HCT116 (cell line): ENCODE data around the gene KDM6B. TPM values are rescaled to one million over a fixed set of nuclear protein-coding genes. Genes with fewer than 3 reads are reported as not detected.
A peak's percentile ranks its signal among the peaks of the same experiment; 100 is the strongest.

Source experiments
- ATAC-seq: fragments of 200-7000 bp; cut with Tn5 transposase; 2 replicates; pipeline ENCODE4 v1.9.1; 2020; ENCODE audit warnings: mild to moderate bottlenecking, moderate library complexity
- Bru-seq: library from RNA; stranded (reverse); fragments of 400-500 nt; gene quantifications from one replicate; lab custom pipeline; 2021; lab: Mats Ljungman, UMichigan
- BruChase-seq, 2 experiments: library from RNA; stranded (reverse); fragments of 400-500 nt; gene quantifications; one replicate each; lab custom pipeline; 2021; lab: Mats Ljungman, UMichigan
- BruUV-seq: library from RNA; stranded (reverse); fragments of 400-500 nt; replicated peaks from 2 replicates; lab custom pipeline; 2021; lab: Mats Ljungman, UMichigan
- CTCF ChIA-PET: fragments of 300-600 bp; sonication (Branson Sonifier 250); formaldehyde crosslinking; loops from one replicate; lab custom pipeline; 2021; ENCODE audit warnings: antibody characterized with exemption; lab: Charles Lee
- POLR2A ChIA-PET: fragments of 300-600, 350-600 bp; sonication (Branson Sonifier 250); formaldehyde crosslinking; loops from one replicate; lab custom pipeline; 2021; ENCODE audit warnings: antibody characterized with exemption; lab: Charles Lee
- RAD21 ChIA-PET, 2 experiments: fragments of 300-600 bp; sonication (Branson Sonifier 250); formaldehyde crosslinking; loops; one replicate each; lab custom pipeline; 2023; ENCODE audit warnings: low total read pairs in 2 of 2; ENCODE audit not compliant: uncharacterized antibody in 2 of 2, unreplicated experiment in 2 of 2, low non-redundant PET in 1 of 2; lab: Charles Lee
- DNase-seq: peaks from one replicate; pipeline ENCODE4 v3.0.0-alpha.2; 2010; ENCODE audit warnings: low read depth, low spot score
- H2AFZ ChIP-seq: fragments of 200-600 bp; shearing (Covaris generic), sonication (generic); 2 replicates; pipeline ENCODE4 v1.6.1; 2017; ENCODE audit warnings: low read depth, mixed run types, mixed read lengths, antibody characterized with exemption, low read length; ENCODE audit not compliant: poor library complexity, severe bottlenecking
- H3K27ac ChIP-seq: 2 replicates; pipeline ENCODE4 v1.5.1; 2012; ENCODE audit warnings: low read depth, low read length
- H3K27me3 ChIP-seq: fragments of 200-600 bp; sonication (generic); 2 replicates; pipeline ENCODE4 v1.6.1; 2016; ENCODE audit warnings: mixed run types, low read length, mixed read lengths; ENCODE audit not compliant: insufficient read depth
- H3K36me3 ChIP-seq, 2 experiments: fragments of 200-500 bp in 1 of 2; fragments of 200-600 bp in 1 of 2; sonication (Bioruptor generic) in 1 of 2; sonication (generic) in 1 of 2; 2 replicates each; pipeline versions ENCODE4 v1.5.1 to v1.6.1; 2014 to 2016; ENCODE audit warnings: low read length in 2 of 2, inconsistent platforms in 1 of 2, mixed read lengths in 1 of 2, mixed run types in 1 of 2; ENCODE audit not compliant: insufficient read depth in 2 of 2, control insufficient read depth in 1 of 2
- H3K4me1 ChIP-seq, 2 experiments: fragments of 200-600 bp in 1 of 2; sonication (generic) in 1 of 2; 2 replicates each; pipeline versions ENCODE4 v1.5.1 to v1.6.1; 2012 to 2017; ENCODE audit warnings: low read length in 2 of 2, inconsistent platforms in 1 of 2, mild to moderate bottlenecking in 1 of 2, mixed read lengths in 1 of 2, mixed run types in 1 of 2, moderate library complexity in 1 of 2; ENCODE audit not compliant: insufficient read depth in 2 of 2, control insufficient read depth in 1 of 2
- H3K4me2 ChIP-seq: fragments of 200-600 bp; sonication (generic); 2 replicates; pipeline ENCODE4 v1.6.1; 2017; ENCODE audit warnings: mixed run types, low read length, mixed read lengths
- H3K4me3 ChIP-seq, 2 experiments: fragments of 200-600 bp in 1 of 2; sonication (generic) in 1 of 2; replicated peaks in 1 of 2; 2 replicates each; pipeline ENCODE4 v1.5.1; 2011 to 2016; ENCODE audit warnings: low read length in 2 of 2, control low read depth in 1 of 2, low read depth in 1 of 2, mild to moderate bottlenecking in 1 of 2, mixed read lengths in 1 of 2, mixed run types in 1 of 2
- H3K79me2 ChIP-seq: fragments of 200-600 bp; sonication (generic); 2 replicates; pipeline ENCODE4 v1.6.1; 2017; ENCODE audit warnings: mild to moderate bottlenecking, mixed run types, low read length, moderate library complexity, mixed read lengths; ENCODE audit not compliant: insufficient read depth
- H3K9ac ChIP-seq: fragments of 200-600 bp; sonication (generic); 2 replicates; pipeline ENCODE4 v1.6.1; 2016; ENCODE audit warnings: low read length, mixed read lengths
- H3K9me2 ChIP-seq: fragments of 200-600 bp; sonication (generic), shearing (Covaris generic); 2 replicates; pipeline ENCODE4 v1.6.1; 2017; ENCODE audit warnings: mixed run types, mild to moderate bottlenecking, moderate library complexity; ENCODE audit not compliant: insufficient read depth
- H3K9me3 ChIP-seq, 2 experiments: fragments of 200-500 bp in 1 of 2; fragments of 200-600 bp in 1 of 2; sonication (Bioruptor generic) in 1 of 2; sonication (generic) in 1 of 2; 2 replicates each; pipeline ENCODE4 v1.6.1; 2014 to 2017; ENCODE audit warnings: low read length in 2 of 2, mixed read lengths in 2 of 2, inconsistent platforms in 1 of 2, low read depth in 1 of 2, mild to moderate bottlenecking in 1 of 2, mixed run types in 1 of 2, moderate library complexity in 1 of 2; ENCODE audit not compliant: control insufficient read depth in 1 of 2, insufficient read depth in 1 of 2
- H4K20me1 ChIP-seq: fragments of 200-600 bp; sonication (generic), shearing (Covaris generic); 2 replicates; pipeline ENCODE4 v1.6.1; 2017; ENCODE audit warnings: mixed run types, mild to moderate bottlenecking, moderate library complexity; ENCODE audit not compliant: insufficient read depth
- ATF3 ChIP-seq: IDR thresholded peaks from 2 replicates; pipeline ENCODE4 v1.6.1; 2012
- CBX3 ChIP-seq: IDR thresholded peaks from 2 replicates; pipeline ENCODE4 v1.6.1; 2012; ENCODE audit warnings: low read depth
- CEBPB ChIP-seq: IDR thresholded peaks from 2 replicates; pipeline ENCODE4 v1.6.1; 2012; ENCODE audit warnings: low read depth
- EGR1 ChIP-seq: IDR thresholded peaks from 2 replicates; pipeline ENCODE4 v1.6.1; 2012; ENCODE audit warnings: low read depth
- ELF1 ChIP-seq: IDR thresholded peaks from 2 replicates; pipeline ENCODE4 v1.6.1; 2012; ENCODE audit warnings: low read depth, borderline replicate concordance
- EZH2phosphoT487 ChIP-seq: fragments of 200-600 bp; IDR thresholded peaks from 2 replicates; pipeline ENCODE4 v1.6.1; 2018; ENCODE audit warnings: antibody characterized with exemption, borderline replicate concordance
- FOSL1 ChIP-seq: IDR thresholded peaks from 2 replicates; pipeline ENCODE4 v1.6.1; 2012; ENCODE audit warnings: low read depth
- POLR2A ChIP-seq: IDR thresholded peaks from 2 replicates; pipeline ENCODE4 v1.7.0; 2011; ENCODE audit warnings: borderline replicate concordance; ENCODE audit not compliant: insufficient read depth, insufficient read length; ENCODE audit errors: extremely low read depth
- POLR2AphosphoS5 ChIP-seq: IDR thresholded peaks from 2 replicates; pipeline ENCODE4 v1.6.1; 2011; ENCODE audit warnings: mild to moderate bottlenecking, low read depth, low read length, moderate library complexity
- RAD21 ChIP-seq: IDR thresholded peaks from 2 replicates; pipeline ENCODE4 v1.6.1; 2012; ENCODE audit warnings: low read depth, mild to moderate bottlenecking
- REST ChIP-seq: IDR thresholded peaks from 2 replicates; pipeline ENCODE4 v1.6.1; 2012; ENCODE audit warnings: low read depth
- SP1 ChIP-seq: IDR thresholded peaks from 2 replicates; pipeline ENCODE4 v1.6.1; 2012; ENCODE audit warnings: low read depth
- SRF ChIP-seq: IDR thresholded peaks from 2 replicates; pipeline ENCODE4 v1.6.1; 2012; ENCODE audit warnings: low read depth
- TCF7L2 ChIP-seq: IDR thresholded peaks from 2 replicates; pipeline ENCODE4 v1.7.0; 2011; ENCODE audit warnings: borderline replicate concordance, inconsistent platforms; ENCODE audit not compliant: insufficient read depth, insufficient read length; ENCODE audit errors: extremely low read depth
- YY1 ChIP-seq: IDR thresholded peaks from 2 replicates; pipeline ENCODE4 v1.6.1; 2011; ENCODE audit warnings: low read length, low read depth, moderate library complexity, mild to moderate bottlenecking; ENCODE audit not compliant: insufficient replicate concordance; ENCODE audit errors: extremely low read depth
- ZFX ChIP-seq: fragments of 450-650 bp; IDR thresholded peaks from 2 replicates; pipeline ENCODE4 v1.6.1; 2017
- ZNF274 ChIP-seq: fragments of 200-500 bp; sonication (Bioruptor generic); IDR thresholded peaks from 2 replicates; pipeline ENCODE4 v1.6.1; 2014; ENCODE audit warnings: mild to moderate bottlenecking, low read depth, low read length, inconsistent platforms
- intact Hi-C: fragments of 100-400 bp; cut with micrococcal nuclease; formaldehyde crosslinking; loops from 2 replicates; pipeline ENCODE4 v1.10.0; 2022
- long read RNA-seq: library from polyadenylated mRNA; unstranded; transcript quantifications from one replicate; pipeline ENCODE4 v2.0.0, GENCODE V29; 2021; ENCODE audit not compliant: unreplicated experiment
- polyA plus RNA-seq: library from polyadenylated mRNA; unstranded; fragments of >200 nt; gene quantifications from 2 replicates; pipeline ENCODE4 v1.2.1, GENCODE V29; 2012; ENCODE audit warnings: missing spikeins
- total RNA-seq: library from RNA; stranded (reverse); gene quantifications from one replicate; pipeline ENCODE4 v1.2.1, GENCODE V29; 2021; ENCODE audit not compliant: unreplicated experiment

The KDM6B gene
- total RNA-seq = 42.1 TPM
- 21.0 and 26.5 TPM in 2 replicates for polyA plus RNA-seq
- percentile 83 among the genes with signal in this experiment for Bru-seq, nascent RNA
- BruChase-seq, experiment 1, labeled RNA remaining after a 6-hour chase = percentile 91 among the genes with signal in this experiment
- BruChase-seq, experiment 2, labeled RNA remaining after a 2-hour chase = percentile 94 among the genes with signal in this experiment
- long read RNA-seq, partial matches to known transcripts = 13 of 16 reads
- long read RNA-seq, other reads (novel, unspliced or antisense) = 3 of 16 reads

- Histone ChIP-seq H3K4me1 (peaks cover 20 to 52% of the 10 kb centered on the region in 2 experiments), H3K9ac (peak within 1 kb of the TSS; percentile 97), H4K20me1 (no peaks in the 10 kb centered on the region), H3K4me2 (peak within 1 kb of the TSS; percentile 99)
- POLR2A ChIA-PET = interaction anchor here (1.0 to 3.1 kb wide), 5 partner anchors 9 to 23 kb away, joined by 3 to 20 read pairs (median 7); partner anchors contain the start of gene NAA38
- intact Hi-C loops = loop anchor here (2.0 kb wide), 2 partner anchors 23 to 53 kb away; partner anchors contain the start of gene NAA38
- TF ChIP-seq TCF7L2 = no peak
- no peak for TF ChIP-seq REST
- no peak for TF ChIP-seq FOSL1
- TF ChIP-seq ZNF274 = no peak
- no peak for TF ChIP-seq CBX3
- no peak for TF ChIP-seq POLR2A
- TF ChIP-seq YY1 = no peak
- no peak for TF ChIP-seq EGR1
- no peak for TF ChIP-seq ELF1
- no peak; the same call in 1 of the 2 replicates for TF ChIP-seq POLR2AphosphoS5
- TF ChIP-seq SP1 = no peak
- no peak for TF ChIP-seq SRF
- TF ChIP-seq ZFX = no peak
- no peak for TF ChIP-seq EZH2phosphoT487
- TF ChIP-seq RAD21 = no peak
- no peak for TF ChIP-seq CEBPB
- no peak for TF ChIP-seq ATF3
- TF ChIP-seq, all 23 proteins: peak for 0
- Histone ChIP-seq H3K4me3 (peak within 1 kb of the TSS; percentile 74 to 82), H3K79me2 (peaks cover 8% of the 10 kb centered on the region; the same call in 1 of the 2 replicates), H3K9me2 (no peaks in the 10 kb centered on the region), H3K9me3 (no peaks in the 10 kb centered on the region), H3K27ac (peak within 1 kb of the TSS; percentile 98), H2AFZ (peak within 1 kb of the TSS; percentile 65), H3K36me3 (no peaks in the 10 kb centered on the region), H3K27me3 (no peaks in the 10 kb centered on the region)
- ChIA-PET CTCF (interaction anchor here (0.6 to 1.9 kb wide), 9 partner anchors 8 to 155 kb away, joined by 3 to 25 read pairs (median 3); partner anchors contain the start of genes CYB5D1 and NAA38), RAD21 (interaction anchor here (1.0 kb wide), 2 partner anchors 11 to 90 kb away, joined by 3 to 5 read pairs; no protein-coding TSS in a partner anchor)
- no TSS peak for BruUV-seq
- DNase-seq = peak; percentile 80
- peak; percentile 70 for ATAC-seq
Measured at GRCh38 chr17:7833795-7834541, at the start of gene KDM6B. KDM6B (plus strand) TSS chr17:7834217; CDS start chr17:7845555, 11,338 bp downstream.
